ENCODE data around the gene SAMD11.
A peak's percentile ranks its signal among the peaks of the same experiment; 100 is the strongest.
"Not testable (repeated sequence)": the region's sequence is repeated elsewhere in the genome, so short reads cannot be mapped to it uniquely, and the experiment has no call there.

Gene SAMD11, protein sequence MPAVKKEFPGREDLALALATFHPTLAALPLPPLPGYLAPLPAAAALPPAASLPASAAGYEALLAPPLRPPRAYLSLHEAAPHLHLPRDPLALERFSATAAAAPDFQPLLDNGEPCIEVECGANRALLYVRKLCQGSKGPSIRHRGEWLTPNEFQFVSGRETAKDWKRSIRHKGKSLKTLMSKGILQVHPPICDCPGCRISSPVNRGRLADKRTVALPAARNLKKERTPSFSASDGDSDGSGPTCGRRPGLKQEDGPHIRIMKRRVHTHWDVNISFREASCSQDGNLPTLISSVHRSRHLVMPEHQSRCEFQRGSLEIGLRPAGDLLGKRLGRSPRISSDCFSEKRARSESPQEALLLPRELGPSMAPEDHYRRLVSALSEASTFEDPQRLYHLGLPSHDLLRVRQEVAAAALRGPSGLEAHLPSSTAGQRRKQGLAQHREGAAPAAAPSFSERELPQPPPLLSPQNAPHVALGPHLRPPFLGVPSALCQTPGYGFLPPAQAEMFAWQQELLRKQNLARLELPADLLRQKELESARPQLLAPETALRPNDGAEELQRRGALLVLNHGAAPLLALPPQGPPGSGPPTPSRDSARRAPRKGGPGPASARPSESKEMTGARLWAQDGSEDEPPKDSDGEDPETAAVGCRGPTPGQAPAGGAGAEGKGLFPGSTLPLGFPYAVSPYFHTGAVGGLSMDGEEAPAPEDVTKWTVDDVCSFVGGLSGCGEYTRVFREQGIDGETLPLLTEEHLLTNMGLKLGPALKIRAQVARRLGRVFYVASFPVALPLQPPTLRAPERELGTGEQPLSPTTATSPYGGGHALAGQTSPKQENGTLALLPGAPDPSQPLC

DNA sequence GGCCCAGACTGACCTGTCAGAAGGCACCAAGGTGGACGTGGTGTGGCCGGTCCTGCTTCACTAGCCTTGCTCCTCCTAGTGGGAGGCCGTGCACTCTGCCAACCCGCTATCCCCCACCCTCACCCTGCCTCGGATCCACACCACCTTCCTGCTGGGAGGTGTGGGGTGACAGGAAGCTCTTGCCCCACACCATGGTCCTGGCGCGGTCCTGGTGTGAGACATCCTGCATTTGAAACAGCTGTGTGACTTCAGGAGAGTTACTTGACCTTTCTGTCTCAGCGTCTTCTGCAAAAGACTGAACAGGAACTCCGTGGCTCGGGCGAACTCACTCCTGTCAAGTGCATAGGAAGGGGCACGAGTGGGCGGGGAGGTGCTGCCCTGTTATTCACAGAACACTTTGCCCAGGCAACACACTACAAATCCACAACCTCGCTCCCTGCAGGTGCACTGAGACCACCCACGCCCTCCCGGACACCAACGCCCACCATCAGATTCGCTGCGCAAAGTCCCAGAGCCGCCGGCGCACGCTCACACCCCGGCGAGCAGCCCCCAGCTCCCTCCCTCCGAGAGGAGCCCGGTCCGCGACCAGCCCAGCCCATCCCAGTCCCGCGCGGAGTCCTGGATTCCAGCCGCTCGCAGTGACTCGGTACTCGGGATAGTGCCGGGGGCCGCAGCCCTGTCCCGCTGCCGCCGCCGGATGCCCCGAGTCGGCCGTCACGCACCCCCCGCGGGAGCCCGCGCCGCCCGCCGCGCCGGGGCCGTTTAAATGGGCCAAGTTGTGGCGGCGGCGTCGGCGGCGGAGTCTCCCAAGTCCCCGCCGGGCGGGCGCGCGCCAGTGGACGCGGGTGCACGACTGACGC lies at the start of gene SAMD11:
TSS of gene SAMD11 (plus strand) at position 793 of the 860 bp plus-strand sequence. CDS start 509 bp downstream, outside the sequence.
- DNase-seq = peak; percentile 94

DNA sequence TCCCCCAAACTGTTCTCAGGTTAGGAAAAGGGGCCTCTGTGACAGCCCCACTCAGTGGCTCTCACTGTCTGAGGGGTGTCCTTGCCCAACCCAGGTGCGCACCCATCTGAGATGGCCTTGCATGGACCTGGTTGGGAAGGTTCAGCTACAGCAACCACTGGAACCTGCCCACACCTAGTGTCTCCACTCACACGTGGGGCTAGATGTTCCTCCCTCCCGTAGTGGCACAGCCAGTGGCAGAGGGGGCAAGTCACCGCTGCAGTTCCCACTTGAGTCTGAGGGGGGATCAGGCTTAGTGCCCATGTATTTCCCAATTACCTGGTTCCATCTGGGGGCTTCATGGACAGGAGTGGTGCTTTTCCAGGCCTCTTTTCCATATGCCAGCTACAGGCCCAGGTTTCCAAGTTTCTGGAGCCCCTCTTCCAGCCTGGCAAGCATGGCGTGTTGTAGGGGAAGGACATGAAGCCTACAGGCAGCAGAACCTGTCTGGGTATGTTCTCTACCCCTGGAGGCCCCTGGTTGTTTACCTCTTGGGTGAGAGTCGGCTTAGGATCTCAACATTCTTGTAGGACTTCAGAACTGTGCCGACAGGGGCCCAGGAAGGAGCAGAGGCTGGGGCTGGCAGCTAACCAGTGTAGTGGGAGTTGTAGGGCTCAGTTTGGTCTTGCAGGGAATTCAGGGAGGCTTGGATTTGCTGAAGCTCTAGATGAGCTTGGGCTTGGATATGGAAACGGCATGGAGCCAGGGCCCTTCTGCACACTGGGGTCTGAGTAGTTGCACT lies 47.1 kb upstream of the SAMD11 start:
- not testable (repeated sequence) for DNase-seq

DNA sequence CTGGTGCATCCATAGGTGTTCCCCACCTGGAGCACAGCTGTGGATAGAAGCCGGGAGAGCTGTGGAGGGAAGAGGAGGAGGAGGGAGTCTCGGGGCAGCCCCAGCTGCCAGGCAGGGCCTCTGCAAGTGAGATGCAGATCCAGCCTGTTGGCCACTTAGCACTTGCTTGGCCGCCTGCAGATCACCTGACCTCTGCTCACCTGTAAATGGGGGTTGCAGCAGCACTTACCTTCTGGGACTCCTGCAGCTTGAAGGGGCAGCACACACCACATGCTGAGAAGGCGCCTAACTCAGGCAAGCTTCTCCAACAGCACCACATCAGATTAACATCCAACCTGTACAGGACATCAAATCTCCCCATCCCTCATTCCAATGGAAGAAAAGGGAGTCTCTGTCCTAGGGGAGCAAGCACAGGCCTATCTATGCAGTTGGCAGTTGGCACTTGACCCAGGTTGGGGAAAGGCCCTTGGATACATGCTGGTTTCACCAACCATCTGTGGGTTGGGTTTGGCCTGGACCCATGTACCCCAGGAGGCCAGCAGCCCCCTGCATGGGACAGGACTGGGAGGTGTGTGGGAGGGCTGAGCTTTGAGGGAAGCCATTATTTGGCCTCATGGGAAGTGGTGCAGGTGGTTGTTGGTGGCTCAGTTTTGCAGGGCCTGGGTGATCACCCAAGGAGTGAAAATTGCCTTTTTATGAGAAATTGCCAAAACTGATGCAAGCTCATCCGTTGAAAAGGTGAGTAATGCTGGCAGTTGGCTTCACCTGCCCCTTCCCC lies 46.3 kb upstream of the SAMD11 start:
- DNase-seq = not testable (repeated sequence)

DNA sequence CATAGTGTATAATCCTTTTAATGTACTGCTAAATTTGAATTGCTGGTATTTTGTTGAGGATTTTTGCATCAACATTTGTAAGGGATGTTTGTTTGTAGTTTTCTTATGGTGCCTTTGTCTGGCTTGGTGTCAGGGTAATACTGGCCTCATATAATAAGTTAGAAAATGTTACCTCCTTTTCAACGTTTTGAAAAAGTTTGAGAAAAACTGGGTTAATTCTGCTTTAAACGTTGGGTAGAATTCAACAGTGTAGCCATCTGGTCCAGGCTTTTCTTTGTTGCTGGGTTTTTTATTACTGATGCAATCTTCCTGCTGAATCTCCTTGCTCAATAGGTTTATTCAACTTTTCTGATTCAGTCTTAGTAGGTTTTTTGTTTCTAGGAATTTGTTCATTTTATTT lies 43.2 kb upstream of the SAMD11 start:
- DNase-seq = not testable (repeated sequence)

DNA sequence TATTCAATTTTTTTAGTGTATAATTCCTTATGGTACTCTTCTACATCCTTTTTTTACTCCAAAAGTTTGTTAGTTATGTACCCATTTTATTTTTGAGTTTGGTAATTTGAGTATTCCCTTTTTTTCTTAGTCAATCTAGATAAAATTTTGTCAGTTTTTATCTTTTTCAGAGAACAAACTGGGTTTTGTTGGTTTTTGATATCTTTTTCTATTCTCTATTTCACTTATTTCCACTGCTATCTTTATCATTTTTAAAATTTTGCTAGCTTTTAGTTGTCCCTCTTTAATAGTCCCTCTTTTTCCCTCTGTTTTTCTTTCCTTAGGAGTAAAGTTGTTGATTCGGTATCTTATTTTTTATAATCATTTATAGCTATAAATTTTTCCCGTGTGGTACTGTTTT lies 42.8 kb upstream of the SAMD11 start:
- DNase-seq = not testable (repeated sequence)

DNA sequence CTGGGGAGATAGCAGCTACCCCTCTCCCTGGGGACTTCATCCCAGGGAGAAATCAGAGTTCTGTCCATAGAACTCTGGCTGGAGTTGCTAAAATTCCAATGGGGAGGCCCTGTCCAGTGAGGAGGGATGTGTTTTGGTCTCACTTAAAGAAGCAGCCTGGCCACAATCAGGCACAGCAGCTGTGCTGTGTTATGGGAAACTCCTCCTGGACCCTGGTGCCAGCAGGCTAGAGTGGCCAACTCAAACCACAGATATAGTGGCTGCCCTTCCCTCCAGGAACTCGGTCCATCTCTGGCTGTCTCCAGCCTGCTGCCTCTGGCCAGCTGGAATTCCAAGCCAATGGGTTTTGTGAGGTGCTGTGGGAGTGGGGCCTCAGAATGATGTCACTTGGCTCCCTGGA lies 37.4 kb upstream of the SAMD11 start:
- DNase-seq = no peak

DNA sequence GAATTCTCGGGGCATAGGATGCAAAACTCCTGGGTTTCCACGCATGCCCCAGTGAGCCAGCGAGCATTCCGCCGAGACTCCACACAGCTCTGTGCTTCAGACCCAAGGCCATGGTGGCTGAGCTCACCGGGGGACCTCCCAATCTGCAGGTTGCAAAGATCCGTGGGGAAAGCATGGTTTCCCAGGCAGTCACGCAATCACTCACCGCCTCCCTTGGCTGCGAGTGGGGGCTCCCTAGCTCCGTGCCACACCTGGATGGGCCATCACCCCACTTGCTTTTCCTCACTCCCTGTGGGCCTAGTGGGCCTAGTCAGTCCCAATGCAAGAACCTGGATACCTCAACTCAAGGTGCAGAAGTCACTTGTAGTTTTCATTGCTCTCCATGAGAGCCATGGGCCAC lies 37.0 kb upstream of the SAMD11 start:
- no peak for DNase-seq

DNA sequence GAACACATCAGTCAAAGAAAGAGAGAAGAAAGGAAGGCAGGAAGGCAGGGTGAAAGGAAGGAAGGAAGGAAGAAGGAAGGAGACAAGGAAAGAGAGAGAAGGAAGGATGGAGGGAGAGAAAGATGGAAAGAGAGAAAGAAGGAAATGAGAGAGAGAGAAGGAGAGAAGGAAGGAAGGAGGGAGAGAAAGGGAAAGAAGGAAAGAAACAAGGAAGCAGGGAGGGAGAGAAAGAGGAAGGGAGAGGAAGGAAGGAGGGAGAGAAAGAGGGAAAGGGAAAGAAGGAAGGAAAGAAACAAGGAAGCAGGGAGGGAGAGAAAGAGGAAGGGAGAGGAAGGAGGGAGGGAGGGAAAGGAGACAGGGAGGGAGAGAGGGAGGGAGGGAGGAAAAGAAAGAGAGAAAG lies 35.4 kb upstream of the SAMD11 start:
- no peak for DNase-seq

DNA sequence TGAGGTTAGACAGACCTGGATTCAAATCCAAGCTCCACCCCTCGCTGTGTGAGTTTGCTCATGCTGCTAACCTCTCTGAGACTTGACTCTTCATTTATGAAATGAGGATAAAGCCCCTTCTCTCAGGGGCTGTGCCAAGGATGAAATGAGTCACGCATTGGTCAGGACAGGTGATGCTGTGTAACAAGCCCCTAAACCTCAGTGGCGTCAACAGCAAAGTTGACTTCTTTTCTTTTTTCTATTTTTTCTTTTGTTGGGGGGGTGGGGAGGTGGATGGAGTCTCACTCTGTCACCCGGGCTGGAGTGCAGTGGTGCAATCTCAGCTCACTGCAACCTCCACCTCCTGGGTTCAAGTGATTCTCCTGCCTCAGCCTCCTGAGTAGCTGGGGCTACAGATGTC lies 33.9 kb upstream of the SAMD11 start:
- DNase-seq = not testable (repeated sequence)

DNA sequence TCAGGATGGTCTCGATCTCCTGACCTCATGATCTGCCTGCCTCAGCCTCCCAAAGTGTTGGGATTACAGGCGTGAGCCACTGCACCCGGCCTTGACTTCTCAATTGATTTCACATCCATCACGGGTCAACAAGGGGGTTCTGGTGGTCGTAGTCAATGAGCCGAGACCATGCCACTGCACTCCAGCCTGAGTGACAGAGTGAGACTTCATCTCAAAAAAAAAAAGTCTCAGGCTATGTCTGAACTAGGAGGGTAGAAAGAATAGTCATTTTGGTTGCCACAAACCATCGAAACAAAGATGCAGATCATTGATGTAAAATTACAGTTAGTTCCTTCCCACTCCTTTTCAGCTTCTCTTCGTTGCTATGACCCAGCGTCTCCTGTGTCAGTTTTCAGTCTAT lies 33.5 kb upstream of the SAMD11 start:
- DNase-seq = not testable (repeated sequence)

DNA sequence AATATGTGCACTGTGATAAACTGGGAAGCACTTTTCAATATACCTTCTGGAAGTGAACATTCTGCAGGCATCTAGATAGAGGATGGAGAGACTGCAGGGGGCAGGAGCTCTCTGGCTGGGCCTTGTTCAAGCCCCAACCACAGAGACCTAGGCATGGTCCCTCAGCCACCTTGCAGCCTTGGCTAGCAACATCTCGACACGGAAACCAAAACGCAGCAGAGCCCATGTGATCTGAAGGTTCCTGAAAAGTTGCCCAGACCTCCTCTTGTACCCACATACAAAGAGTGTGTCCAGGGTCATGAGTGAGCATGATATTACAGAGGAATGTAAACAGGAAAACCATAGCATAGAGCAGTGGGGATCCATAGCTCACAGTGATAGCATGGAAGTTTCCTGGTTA lies 33.1 kb upstream of the SAMD11 start:
- DNase-seq = no peak

DNA sequence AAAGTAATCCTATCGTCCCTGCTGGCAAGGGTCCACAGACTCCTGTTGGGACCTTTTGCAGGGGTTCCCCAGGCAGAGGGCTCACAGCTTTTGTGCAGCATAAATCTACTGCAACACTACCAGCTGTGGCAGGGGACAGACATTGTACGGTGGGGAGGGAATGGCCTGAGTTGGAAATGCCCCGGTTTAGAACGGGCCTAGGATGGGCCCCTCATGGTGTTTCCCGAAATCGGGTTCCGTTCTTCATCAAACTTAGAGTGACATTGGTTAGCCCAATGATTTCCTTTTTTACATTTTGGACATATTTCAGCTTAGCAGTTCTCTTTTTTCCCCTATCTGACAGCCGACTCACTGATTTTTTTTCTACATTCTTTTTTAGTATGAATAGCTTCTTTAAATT lies 26.5 kb upstream of the SAMD11 start:
- no peak for DNase-seq

DNA sequence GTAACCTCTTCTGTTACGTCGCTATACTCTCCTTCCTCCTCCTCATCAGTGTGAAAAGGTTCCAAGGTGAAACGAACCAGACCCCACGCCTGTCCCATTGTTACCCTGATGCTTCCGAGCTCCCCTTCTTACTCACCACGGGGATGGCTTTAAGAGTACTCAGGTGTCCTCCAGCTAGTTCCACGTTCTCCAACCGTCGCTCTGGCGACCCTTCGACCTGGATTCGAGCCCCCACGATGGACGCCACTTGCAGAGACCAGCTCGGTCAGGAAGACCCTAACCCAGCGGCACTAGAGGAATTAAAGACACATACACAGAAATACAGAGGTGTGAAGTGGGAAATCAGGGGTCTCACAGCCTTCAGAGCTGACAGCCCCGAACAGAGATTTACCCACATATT lies 25.8 kb upstream of the SAMD11 start:
- DNase-seq = not testable (repeated sequence)

DNA sequence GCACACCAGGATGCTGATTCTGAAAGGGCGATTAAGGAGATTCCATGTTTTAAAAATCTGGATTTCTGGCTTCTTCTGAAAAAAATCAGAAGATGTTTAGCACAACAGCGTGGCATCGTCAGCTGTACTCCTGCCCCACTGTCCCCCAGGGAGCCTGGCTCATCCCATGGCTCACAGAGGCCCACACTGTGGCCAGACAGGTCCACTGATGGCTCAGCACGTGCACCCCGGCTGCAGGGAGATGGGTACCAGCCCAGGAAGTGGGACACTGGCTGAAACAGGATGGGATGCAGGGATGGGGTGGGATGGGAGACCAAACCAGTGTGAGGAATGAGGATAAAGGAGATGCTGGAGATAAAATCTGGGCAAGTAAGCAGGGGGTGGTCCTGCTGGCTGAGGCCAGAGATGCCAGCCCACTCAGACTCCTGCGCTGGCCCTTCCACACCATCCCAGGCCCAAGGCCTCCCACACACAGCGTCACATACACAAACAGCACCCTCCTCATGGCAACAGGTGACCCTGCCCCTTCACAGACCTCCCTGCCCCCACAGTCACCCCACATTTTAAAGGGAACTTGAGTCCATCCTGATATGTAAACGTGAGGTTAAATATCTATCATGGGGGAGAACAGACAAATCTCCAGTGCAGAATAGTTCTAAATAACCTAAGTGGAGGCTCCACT lies 23.9 kb upstream of the SAMD11 start:
- no peak for DNase-seq

DNA sequence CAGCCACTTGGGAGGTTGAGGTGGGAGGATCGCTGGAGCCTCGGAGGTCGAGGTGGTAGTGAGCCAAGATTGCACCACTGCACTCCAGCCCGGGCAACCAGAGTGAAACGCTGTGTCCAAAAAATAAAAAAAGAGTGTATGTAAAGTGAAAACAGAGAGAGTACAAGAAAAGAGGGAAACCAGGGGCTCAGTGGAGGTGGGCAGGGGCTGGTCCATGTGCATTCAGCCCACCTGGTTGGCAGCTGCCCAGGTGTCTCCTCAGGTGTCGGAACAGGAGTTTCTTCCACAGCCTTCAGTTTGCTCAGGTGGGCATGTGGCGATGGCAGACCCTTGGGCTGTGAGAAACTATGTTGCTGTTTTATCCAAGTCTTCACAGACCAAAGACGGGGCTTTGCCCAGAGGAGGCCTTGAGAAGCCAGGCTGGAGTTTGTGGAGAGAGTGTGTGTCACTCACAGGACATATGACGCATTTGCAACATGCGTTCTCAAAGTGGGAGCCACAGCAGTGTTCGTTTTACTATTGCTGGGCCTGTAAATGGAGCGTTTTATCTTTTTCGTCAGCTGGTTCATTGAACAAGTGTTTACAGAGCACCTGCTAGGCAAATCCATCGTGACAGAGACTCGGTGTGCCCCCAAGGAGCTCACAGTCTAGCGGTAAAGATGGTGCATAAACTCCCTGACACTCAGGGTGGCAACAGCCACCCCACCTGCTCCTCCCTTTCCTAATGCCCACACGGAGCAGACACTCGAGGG lies 22.4 kb upstream of the SAMD11 start:
- DNase-seq = no peak

DNA sequence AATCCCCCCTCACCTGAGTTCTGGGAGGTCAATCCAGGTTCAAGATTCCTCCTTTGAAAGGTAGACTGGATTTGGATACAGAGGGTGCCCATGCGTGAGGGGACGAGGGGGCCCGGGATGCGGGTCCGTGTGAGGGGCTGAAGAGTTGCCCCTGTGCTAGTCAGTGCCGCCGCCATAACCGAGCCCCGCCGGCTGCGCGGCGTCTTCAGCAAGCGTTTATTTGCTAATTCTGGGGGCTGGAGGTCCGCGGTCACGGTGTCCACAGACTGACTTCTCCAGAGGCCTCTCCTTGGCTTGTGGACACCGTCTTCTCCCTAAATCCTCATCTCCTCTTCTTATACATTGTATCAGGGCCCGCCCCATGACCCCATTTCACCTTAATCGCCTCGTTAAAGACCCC lies 20.9 kb upstream of the SAMD11 start:
- DNase-seq = no peak

DNA sequence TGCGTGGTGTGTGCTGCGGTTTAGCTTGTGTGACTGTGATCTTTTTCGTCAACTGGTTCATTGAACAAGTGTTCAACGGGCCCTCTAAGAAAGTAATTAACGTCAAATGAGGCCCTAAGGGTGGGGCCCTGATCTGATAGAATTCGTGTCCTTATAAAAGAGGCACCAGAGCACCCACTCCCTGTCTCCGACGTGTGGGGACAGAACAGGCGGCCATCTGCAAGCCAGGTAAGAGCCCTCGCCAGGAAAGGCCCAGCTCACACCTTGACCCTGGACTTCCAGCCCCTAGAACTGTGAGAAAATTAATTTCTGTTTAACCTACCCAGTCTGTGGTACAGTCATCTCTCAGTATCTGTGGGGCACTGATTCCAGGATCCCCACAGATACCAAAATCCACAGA lies 20.4 kb upstream of the SAMD11 start:
- no peak for DNase-seq

DNA sequence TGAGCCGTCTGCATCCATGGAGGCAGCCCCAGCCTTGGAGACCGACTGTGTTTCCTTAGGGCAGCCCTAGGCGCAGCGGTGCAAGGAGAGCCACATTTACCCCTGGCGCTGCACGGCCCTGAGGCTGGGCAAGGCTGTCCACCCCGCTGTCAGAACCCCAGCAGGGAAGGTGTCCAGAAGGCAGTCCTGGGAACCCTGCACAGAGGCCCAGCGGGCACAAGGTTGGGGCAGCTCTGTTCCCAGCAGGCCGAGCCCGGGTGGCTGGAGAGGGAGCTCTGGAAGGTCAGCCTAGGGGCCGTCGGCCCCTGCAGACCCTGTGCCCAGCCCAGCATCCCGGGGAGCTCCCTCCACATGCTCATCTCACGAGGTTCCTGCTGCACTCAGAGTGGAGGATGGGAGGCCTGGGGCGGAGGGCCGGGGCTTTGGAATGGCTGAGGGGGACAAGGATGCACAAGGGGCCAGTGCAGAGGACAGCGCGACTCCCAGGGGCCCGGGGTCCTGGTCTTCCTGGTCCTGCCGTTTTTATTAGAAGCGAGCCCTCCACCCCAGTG lies 19.9 kb upstream of the SAMD11 start:
- DNase-seq = no peak

DNA sequence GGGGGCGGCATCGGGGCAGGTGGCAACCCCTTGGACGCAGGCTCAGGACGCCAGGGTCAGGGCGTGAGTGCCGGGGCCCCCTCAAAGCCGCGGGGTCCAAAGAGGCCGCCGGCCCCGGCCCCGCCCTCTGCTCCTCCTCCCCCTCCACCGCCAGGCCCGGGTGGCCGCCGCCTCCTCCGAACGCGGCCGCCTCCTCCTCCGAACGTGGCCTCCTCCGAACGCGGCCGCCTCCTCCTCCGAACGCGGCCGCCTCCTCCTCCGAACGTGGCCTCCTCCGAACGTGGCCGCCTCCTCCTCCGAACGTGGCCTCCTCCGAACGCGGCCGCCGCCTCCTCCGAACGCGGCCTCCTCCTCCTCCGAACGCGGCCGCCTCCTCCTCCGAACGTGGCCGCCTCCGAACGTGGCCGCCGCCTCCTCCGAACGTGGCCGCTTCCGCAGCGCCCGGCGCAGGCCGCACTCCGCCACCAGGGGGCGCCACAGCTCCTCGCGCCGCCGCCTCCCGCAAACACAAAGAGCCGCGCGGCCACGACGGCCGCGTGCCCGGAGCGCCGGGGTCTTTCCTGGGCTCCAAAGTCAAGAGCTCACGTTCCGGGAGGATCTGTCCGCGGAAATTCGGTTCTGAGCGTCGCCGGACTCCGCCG lies 19.3 kb upstream of the SAMD11 start:
- peak; percentile 83 for DNase-seq

Measured in fibroblast of skin of right biceps (primary cell).